Aorta (tissue), 5 donors: ENCODE measurements around the gene TCF4. TPM values are rescaled to one million over a fixed set of nuclear protein-coding genes. Genes with fewer than 3 reads are reported as not detected.

Experiments used
- ATAC-seq: fragments of 200-7000 bp; cut with Tn5 transposase; one replicate; pipeline ENCODE4 v1.9.1; 2022; ENCODE audit warnings: moderate library complexity; ENCODE audit not compliant: low FRiP score
- DNase-seq, 2 donors: peaks; one replicate each; pipeline ENCODE4 v3.0.0-alpha.2; 2020
- H3K27ac ChIP-seq, 2 donors: one replicate each; pipeline ENCODE4 v1.5.1; 2013; ENCODE audit warnings: low read length in 2 of 2, mild to moderate bottlenecking in 2 of 2, moderate library complexity in 2 of 2, control low read depth in 1 of 2, inconsistent platforms in 1 of 2, low read depth in 1 of 2
- H3K27me3 ChIP-seq, 2 donors: one replicate each; pipeline ENCODE4 v1.6.1; 2013; ENCODE audit warnings: control low read depth in 1 of 2, low read length in 1 of 2, mild to moderate bottlenecking in 1 of 2, moderate library complexity in 1 of 2; ENCODE audit not compliant: insufficient read depth in 2 of 2, control insufficient read depth in 1 of 2
- H3K36me3 ChIP-seq, 2 donors: one replicate each; pipeline ENCODE4 v1.6.1; 2013; ENCODE audit warnings: control low read depth in 1 of 2, low read length in 1 of 2, mild to moderate bottlenecking in 1 of 2; ENCODE audit not compliant: insufficient read depth in 2 of 2, control insufficient read depth in 1 of 2
- H3K4me1 ChIP-seq, 2 donors: one replicate each; pipeline ENCODE4 v1.6.1; 2013; ENCODE audit warnings: low read length in 2 of 2, control low read depth in 1 of 2, mild to moderate bottlenecking in 1 of 2, moderate library complexity in 1 of 2; ENCODE audit not compliant: insufficient read depth in 2 of 2, control insufficient read depth in 1 of 2
- H3K4me3 ChIP-seq, 2 donors: one replicate each; pipeline ENCODE4 v1.5.1; 2013; ENCODE audit warnings: low read length in 2 of 2, control low read depth in 1 of 2, mild to moderate bottlenecking in 1 of 2
- H3K9me3 ChIP-seq: one replicate; pipeline ENCODE4 v1.6.1; 2013; ENCODE audit warnings: mild to moderate bottlenecking, low read length; ENCODE audit not compliant: control insufficient read depth
- WGBS, 2 donors: extraction: QIAGEN DNeasy Blood & Tissue Kit; methylation state at CpG; one replicate each; pipeline ENCODE4 v1.1.7; 2013; 5-methylcytosine and 5-hydroxymethylcytosine counted together
- intact Hi-C, 2 donors: fragments of 100-400 bp; cut with DNase I; formaldehyde crosslinking; loops; one replicate each; pipeline versions ENCODE4 v1.14.2 to v1.15.0; 2022
- polyA plus RNA-seq, 2 donors: library from polyadenylated mRNA; stranded (reverse); fragments of 200-250 nt; gene quantifications; one replicate each; pipeline ENCODE4 v1.2.3, GENCODE V29; 2013
- total RNA-seq, 2 donors: library from RNA; stranded (reverse); fragmentation: NEBNext Ultra II Directional; extraction: Animal tissue kit (Norgen Biotek cat#: 25700); gene quantifications; one replicate each; pipeline ENCODE4 v1.2.1, GENCODE V29; 2021
- donor health status: healthy with polysubstance abuse.
- donor health status: Bipolar disorder and iron deficiency.
- donor health status: DM: no; HTN: no; CAD: no.
- donor health status: DM: no; HTN: no; CAD: no.
- donor health status: DM: yes; HTN: yes; CAD: no.

The TCF4 gene
- total and polyA plus RNA-seq, 4 donors = 11.8 to 297 (median 75.0) TPM

GRCh38 chr18:55543130-55543704 lies 44.8 kb downstream of the TCF4 start:
- DNase-seq (no peak), ATAC-seq (no peak)
- no peaks in the 10 kb centered on the region for H3K9me3 ChIP-seq
- no peaks in the 10 kb centered on the region for H3K4me1 ChIP-seq
- no peaks in the 10 kb centered on the region for H3K27me3 ChIP-seq
- intact Hi-C loops = no loop called here
- no peak overlapping the region for H3K27ac ChIP-seq
- H3K4me3 ChIP-seq = no peak overlapping the region
- no peaks in the 10 kb centered on the region for H3K36me3 ChIP-seq
- WGBS, 2 donors = 70 to 71% methylated on average over 2 of the region's 2 CpGs

- no peaks in the 10 kb centered on the region for H3K4me1 ChIP-seq
- WGBS, 2 donors = 89 to 95% methylated on average over 2 of the region's 2 CpGs
- no peak overlapping the region for H3K27ac ChIP-seq
- no peaks in the 10 kb centered on the region for H3K9me3 ChIP-seq
- no peaks in the 10 kb centered on the region for H3K36me3 ChIP-seq
- DNase-seq = no peak
- no peaks in the 10 kb centered on the region for H3K27me3 ChIP-seq
- no peak overlapping the region for H3K4me3 ChIP-seq
- no peak for ATAC-seq
- intact Hi-C loops = no loop called here
These were observed 46.4 kb downstream of the TCF4 start for GRCh38 chr18:55541571-55541970.

GRCh38 chr18:55539240-55539639 lies 48.8 kb downstream of the TCF4 start:
- DNase-seq = no peak
- intact Hi-C loops = no loop called here
- ATAC-seq = no peak
- Histone ChIP-seq H3K4me3 (no peak overlapping the region), H3K36me3 (no peaks in the 10 kb centered on the region), H3K9me3 (no peaks in the 10 kb centered on the region), H3K4me1 (no peaks in the 10 kb centered on the region), H3K27ac (no peak overlapping the region), H3K27me3 (no peaks in the 10 kb centered on the region)

GRCh38 chr18:55534996-55535395 lies 53.0 kb downstream of the TCF4 start:
- ATAC-seq (no peak), DNase-seq (no peak)
- Histone ChIP-seq H3K27ac (no peak overlapping the region), H3K4me3 (no peak overlapping the region), H3K4me1 (no peaks in the 10 kb centered on the region), H3K36me3 (no peaks in the 10 kb centered on the region), H3K9me3 (no peaks in the 10 kb centered on the region), H3K27me3 (no peaks in the 10 kb centered on the region)
- intact Hi-C loops = no loop called here
- 74 to 76% methylated on average over 4 of the region's 4 CpGs for WGBS, 2 donors

- Histone ChIP-seq H3K4me3 (no peak overlapping the region), H3K9me3 (no peaks in the 10 kb centered on the region), H3K27ac (no peak overlapping the region), H3K27me3 (no peaks in the 10 kb centered on the region), H3K4me1 (no peaks in the 10 kb centered on the region), H3K36me3 (no peaks in the 10 kb centered on the region)
- DNase-seq (no peak), ATAC-seq (no peak)
- WGBS, 2 donors = 50 to 55% methylated on average over 3 of the region's 3 CpGs
- intact Hi-C loops = no loop called here
These were observed 53.4 kb downstream of the TCF4 start for GRCh38 chr18:55534547-55534946.

- no peaks in the 10 kb centered on the region for H3K4me1 ChIP-seq
- no peaks in the 10 kb centered on the region for H3K9me3 ChIP-seq
- ATAC-seq (no peak), DNase-seq (no peak)
- intact Hi-C loops = no loop called here
- no peak overlapping the region for H3K4me3 ChIP-seq
- H3K36me3 ChIP-seq = no peaks in the 10 kb centered on the region
- H3K27ac ChIP-seq = no peak overlapping the region
- 84 to 88% methylated on average over 5 of the region's 5 CpGs for WGBS, 2 donors
- H3K27me3 ChIP-seq = no peaks in the 10 kb centered on the region
These were observed 57.8 kb downstream of the TCF4 start for GRCh38 chr18:55530166-55530565.

GRCh38 chr18:55529581-55529980 lies 58.4 kb downstream of the TCF4 start:
- 64 to 67% methylated on average over 4 of the region's 4 CpGs for WGBS, 2 donors
- H3K4me3 ChIP-seq = no peak overlapping the region
- no peak overlapping the region for H3K27ac ChIP-seq
- intact Hi-C loops = no loop called here
- no peak for DNase-seq
- no peaks in the 10 kb centered on the region for H3K27me3 ChIP-seq
- no peaks in the 10 kb centered on the region for H3K4me1 ChIP-seq
- no peak for ATAC-seq
- no peaks in the 10 kb centered on the region for H3K36me3 ChIP-seq
- no peaks in the 10 kb centered on the region for H3K9me3 ChIP-seq

- Histone ChIP-seq H3K27ac (no peak overlapping the region), H3K9me3 (no peaks in the 10 kb centered on the region), H3K27me3 (no peaks in the 10 kb centered on the region), H3K4me3 (no peak overlapping the region), H3K4me1 (no peaks in the 10 kb centered on the region), H3K36me3 (no peaks in the 10 kb centered on the region)
- DNase-seq = no peak
- intact Hi-C loops = no loop called here
- no peak for ATAC-seq
These were observed 62.1 kb downstream of the TCF4 start for GRCh38 chr18:55525845-55526244.

GRCh38 chr18:55524353-55525073 lies 63.5 kb downstream of the TCF4 start:
- intact Hi-C loops = no loop called here
- Histone ChIP-seq H3K9me3 (no peaks in the 10 kb centered on the region), H3K27ac (no peak overlapping the region), H3K4me1 (no peaks in the 10 kb centered on the region), H3K4me3 (no peak overlapping the region), H3K36me3 (no peaks in the 10 kb centered on the region), H3K27me3 (no peaks in the 10 kb centered on the region)
- ATAC-seq (no peak), DNase-seq (no peak)
